Hepatocyte (in vitro differentiated cells): ENCODE measurements around the gene ALOX5.

ENCODE experiments used
- CTCF ChIP-seq: fragments of 200-600 bp; sonication (generic); IDR thresholded peaks from 2 replicates; pipeline ENCODE4 v1.5.1; 2016; ENCODE audit warnings: antibody characterized with exemption, mild to moderate bottlenecking; ENCODE audit not compliant: poor library complexity
- EZH2 ChIP-seq: fragments of 200-600 bp; sonication (generic); IDR thresholded peaks from 2 replicates; pipeline ENCODE4 v1.6.1; 2016; ENCODE audit warnings: antibody characterized with exemption, mild to moderate bottlenecking, borderline replicate concordance
- EZH2phosphoT487 ChIP-seq: fragments of 200-600 bp; sonication (generic); IDR thresholded peaks from one replicate; pipeline ENCODE4 v1.6.1; 2018; ENCODE audit warnings: antibody characterized with exemption, mild to moderate bottlenecking, low read depth, moderate library complexity; ENCODE audit not compliant: unreplicated experiment, severe bottlenecking

- no peak for TF ChIP-seq CTCF
- TF ChIP-seq EZH2 = no peak
- no peak for TF ChIP-seq EZH2phosphoT487
These were observed 68.2 kb downstream of the ALOX5 start for GRCh38 chr10:45442251-45442650.
